ENCODE data around the gene PPP1R12A. TPM values are rescaled to one million over a fixed set of nuclear protein-coding genes. Genes with fewer than 3 reads are reported as not detected.
A peak's percentile ranks its signal among the peaks of the same experiment; 100 is the strongest.

The PPP1R12A gene
- total RNA-seq, 1 donor from 2014 or later, result 123 TPM

DNA sequence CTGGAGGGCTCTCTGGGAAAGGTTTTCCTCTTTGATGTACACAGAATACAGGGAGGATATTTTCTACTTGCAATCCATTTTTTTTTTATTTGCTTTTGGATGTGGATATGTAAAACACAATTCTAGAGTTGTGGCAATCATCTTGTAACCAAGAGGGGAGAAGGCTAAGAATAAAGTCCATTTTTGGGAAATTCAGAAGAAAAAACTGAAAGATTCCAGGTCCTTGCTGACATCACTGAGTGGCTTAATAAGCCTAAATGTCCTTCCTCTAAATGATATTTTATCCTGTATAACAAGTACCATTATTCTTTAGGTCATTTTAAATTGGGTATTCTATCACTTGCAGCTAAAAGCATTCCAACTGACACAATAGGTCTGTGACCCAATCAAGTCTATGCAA is 64.0 kb downstream of the PPP1R12A start:
- no peak for DNase-seq (ENCODE audit: low spot score in 2 of 2, unreplicated experiment in 2 of 2)
- H3K27ac Mint-ChIP-seq, result no peak overlapping the region
- no peak overlapping the region for H3K4me3 Mint-ChIP-seq
- H3K9me3 Mint-ChIP-seq, result peaks cover 8% of the 10 kb centered on the region
- peaks cover 2% of the 10 kb centered on the region for H3K4me1 Mint-ChIP-seq
- no peaks in the 10 kb centered on the region for H3K27me3 Mint-ChIP-seq (ENCODE audit: low read depth)
- TF ChIP-seq, protein P1, sequence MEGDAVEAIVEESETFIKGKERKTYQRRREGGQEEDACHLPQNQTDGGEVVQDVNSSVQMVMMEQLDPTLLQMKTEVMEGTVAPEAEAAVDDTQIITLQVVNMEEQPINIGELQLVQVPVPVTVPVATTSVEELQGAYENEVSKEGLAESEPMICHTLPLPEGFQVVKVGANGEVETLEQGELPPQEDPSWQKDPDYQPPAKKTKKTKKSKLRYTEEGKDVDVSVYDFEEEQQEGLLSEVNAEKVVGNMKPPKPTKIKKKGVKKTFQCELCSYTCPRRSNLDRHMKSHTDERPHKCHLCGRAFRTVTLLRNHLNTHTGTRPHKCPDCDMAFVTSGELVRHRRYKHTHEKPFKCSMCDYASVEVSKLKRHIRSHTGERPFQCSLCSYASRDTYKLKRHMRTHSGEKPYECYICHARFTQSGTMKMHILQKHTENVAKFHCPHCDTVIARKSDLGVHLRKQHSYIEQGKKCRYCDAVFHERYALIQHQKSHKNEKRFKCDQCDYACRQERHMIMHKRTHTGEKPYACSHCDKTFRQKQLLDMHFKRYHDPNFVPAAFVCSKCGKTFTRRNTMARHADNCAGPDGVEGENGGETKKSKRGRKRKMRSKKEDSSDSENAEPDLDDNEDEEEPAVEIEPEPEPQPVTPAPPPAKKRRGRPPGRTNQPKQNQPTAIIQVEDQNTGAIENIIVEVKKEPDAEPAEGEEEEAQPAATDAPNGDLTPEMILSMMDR (IDR thresholded peaks at IDR 0.05; ENCODE audit: unreplicated experiment), result no peak
- peaks cover 43% of the 10 kb centered on the region for H3K36me3 Mint-ChIP-seq

GRCh38 chr12:79859646-79860045 is 75.3 kb downstream of the PPP1R12A start:
- Mint-ChIP-seq H3K27ac (peak overlapping the region; percentile 14), H3K27me3 (ENCODE audit: low read depth) (no peaks in the 10 kb centered on the region), H3K36me3 (peaks cover 46% of the 10 kb centered on the region)

DNA sequence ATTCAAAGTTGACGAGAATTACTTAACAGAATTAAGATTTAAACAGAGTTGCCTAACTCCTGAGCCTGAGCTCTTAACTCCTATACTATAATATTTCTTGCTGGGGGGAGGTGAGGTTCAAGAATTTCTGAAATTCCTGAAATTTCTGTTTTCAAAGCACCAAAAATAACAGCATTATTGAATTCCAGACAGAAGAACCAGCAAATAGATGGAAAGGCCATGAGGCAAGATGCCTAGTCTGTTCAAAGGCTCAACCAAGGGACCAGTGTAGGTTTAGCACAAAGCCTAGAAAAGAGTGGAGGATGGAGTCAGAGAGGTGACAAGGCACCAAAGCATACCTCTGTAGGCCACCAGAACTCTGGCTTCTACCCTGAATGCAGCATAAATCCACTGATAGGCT is 76.4 kb downstream of the PPP1R12A start:
- Mint-ChIP-seq H3K4me1 (peaks cover 11% of the 10 kb centered on the region), H3K4me3 (no peak overlapping the region), H3K27ac (peak overlapping the region; percentile 30), H3K36me3 (peaks cover 35% of the 10 kb centered on the region), H3K9me3 (peaks cover 21% of the 10 kb centered on the region), H3K27me3 (ENCODE audit: low read depth) (no peaks in the 10 kb centered on the region)
- no peak for DNase-seq (ENCODE audit: low spot score in 2 of 2, unreplicated experiment in 2 of 2)
- TF ChIP-seq, protein P1 (IDR thresholded peaks at IDR 0.05; ENCODE audit: unreplicated experiment), result no peak

More at GRCh38 chr12:79859646-79860045, 75.3 kb downstream of the PPP1R12A start:
- TF ChIP-seq, protein P1 (IDR thresholded peaks at IDR 0.05; ENCODE audit: unreplicated experiment), result no peak
- H3K4me1 Mint-ChIP-seq, result peaks cover 11% of the 10 kb centered on the region
- DNase-seq (ENCODE audit: low spot score in 2 of 2, unreplicated experiment in 2 of 2), result no peak
- H3K9me3 Mint-ChIP-seq, result peaks cover 31% of the 10 kb centered on the region
- no peak overlapping the region for H3K4me3 Mint-ChIP-seq

- Mint-ChIP-seq H3K4me1 (peaks cover 11% of the 10 kb centered on the region), H3K27ac (no peak overlapping the region), H3K36me3 (peaks cover 35% of the 10 kb centered on the region), H3K27me3 (ENCODE audit: low read depth) (no peaks in the 10 kb centered on the region), H3K4me3 (no peak overlapping the region), H3K9me3 (peaks cover 14% of the 10 kb centered on the region)
- TF ChIP-seq, protein P1 (IDR thresholded peaks at IDR 0.05; ENCODE audit: unreplicated experiment), result no peak
- no peak for DNase-seq (ENCODE audit: low spot score in 2 of 2, unreplicated experiment in 2 of 2)
These were observed 77.2 kb downstream of the PPP1R12A start for GRCh38 chr12:79857675-79858074.

- no peaks in the 10 kb centered on the region for H3K27me3 Mint-ChIP-seq (ENCODE audit: low read depth)
- TF ChIP-seq, protein P1 (IDR thresholded peaks at IDR 0.05; ENCODE audit: unreplicated experiment), result no peak
- no peak overlapping the region for H3K4me3 Mint-ChIP-seq
- H3K9me3 Mint-ChIP-seq, result peaks cover 15% of the 10 kb centered on the region
- H3K36me3 Mint-ChIP-seq, result peaks cover 26% of the 10 kb centered on the region
- no peak overlapping the region for H3K27ac Mint-ChIP-seq
- H3K4me1 Mint-ChIP-seq, result peaks cover 6% of the 10 kb centered on the region
- no peak for DNase-seq (ENCODE audit: low spot score in 2 of 2, unreplicated experiment in 2 of 2)
These were observed 84.1 kb downstream of the PPP1R12A start for GRCh38 chr12:79850610-79851299.
